GM18526 (cell line): ENCODE measurements around the gene KXD1.

Experiments
- POLR2A ChIP-seq: IDR thresholded peaks from 3 replicates; pipeline ENCODE4 v1.6.1; 2011; ENCODE audit not compliant: insufficient read length; ENCODE audit errors: extremely low read depth

The KXD1 gene

DNA sequence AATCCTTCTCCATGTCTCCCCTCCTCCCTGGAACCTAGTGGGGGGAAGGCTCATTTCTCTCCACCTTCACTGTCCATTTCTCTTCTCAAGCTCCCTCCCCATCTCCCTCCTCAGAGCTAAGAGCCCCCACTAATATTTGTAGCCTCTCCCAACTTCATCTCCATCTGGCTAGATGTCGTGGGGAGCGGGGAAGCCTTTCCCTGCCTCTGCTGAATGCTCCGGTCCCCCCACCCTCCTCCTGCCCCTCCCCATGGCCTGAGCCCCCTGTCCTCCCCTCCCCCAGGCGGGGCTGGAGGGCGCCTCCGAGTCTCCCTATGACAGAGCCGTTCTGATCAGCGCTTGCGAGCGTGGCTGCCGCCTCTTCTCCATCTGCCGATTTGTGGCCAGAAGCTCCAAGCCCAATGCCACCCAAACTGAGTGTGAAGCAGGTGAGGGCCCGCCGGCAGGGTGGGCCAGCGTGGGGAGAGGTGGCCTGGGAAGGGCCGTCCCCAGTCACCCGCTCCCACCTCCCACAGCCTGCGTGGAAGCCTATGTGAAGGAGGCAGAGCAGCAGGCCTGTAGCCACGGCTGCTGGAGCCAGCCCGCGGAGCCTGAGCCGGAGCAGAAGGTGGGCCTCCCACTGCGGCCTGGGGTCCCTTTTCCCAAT is 56.0 kb downstream of the KXD1 start:
- no peak for TF ChIP-seq POLR2A

DNA sequence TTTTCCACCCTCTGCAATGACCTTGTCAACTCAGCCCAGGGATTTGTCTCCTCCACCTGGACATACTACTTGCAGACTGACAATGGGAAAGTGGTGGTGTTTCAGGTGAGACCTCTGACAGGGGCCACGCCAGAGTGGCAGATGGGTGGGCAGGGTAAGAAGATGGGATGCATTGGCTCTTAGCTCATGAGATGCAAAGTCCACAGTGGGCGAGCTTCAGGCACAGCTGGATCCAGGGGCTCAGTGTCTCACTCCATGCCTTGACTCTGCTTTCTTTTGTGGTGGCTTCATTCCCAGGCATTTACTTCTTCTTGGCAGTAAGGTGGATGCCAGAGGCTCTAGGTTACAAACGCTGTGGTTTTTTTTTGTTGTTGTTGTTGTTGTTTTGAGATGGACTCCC is 58.4 kb downstream of the KXD1 start:
- no peak for TF ChIP-seq POLR2A

DNA sequence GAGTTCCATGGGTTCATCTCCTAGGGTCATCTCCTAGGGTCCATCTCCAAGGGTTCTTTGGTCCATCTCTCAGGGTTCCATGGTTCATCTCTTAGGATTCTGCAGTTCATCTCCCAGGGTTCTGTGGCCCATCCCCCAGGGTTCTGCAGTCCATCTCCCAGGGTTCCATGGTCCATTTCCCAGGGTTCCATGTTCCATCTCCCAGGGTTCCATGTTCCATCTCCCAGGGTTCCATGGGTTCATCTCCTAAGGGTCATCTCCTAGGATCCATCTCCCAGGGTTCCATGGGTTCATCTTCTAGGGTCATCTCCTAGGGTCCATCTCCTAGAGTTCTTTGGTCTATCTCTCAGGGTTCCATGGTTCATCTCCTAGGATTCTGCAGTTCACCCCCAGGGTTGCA is 59.9 kb downstream of the KXD1 start:
- TF ChIP-seq POLR2A = no peak

DNA sequence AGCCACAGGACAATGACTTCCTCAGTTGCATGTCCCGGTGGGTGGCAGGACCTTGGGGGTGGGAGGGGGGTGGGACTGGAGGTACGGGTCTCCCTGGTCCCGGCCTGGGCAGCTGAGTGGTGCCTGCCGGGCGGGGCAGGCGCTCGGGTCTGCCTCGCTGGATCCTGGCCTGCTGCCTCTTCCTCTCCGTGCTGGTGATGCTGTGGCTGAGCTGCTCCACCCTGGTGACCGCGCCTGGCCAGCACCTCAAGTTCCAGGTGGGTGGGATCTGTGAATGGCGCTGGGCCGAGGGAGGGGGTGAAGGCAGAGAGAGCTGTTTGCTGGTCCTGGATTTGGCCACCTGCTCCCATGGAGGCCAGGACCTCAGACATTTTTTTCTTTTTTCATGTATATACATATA is 60.6 kb downstream of the KXD1 start:
- no peak for TF ChIP-seq POLR2A
